A549 (cell line): ENCODE results near the gene POLR3H. TPM values are rescaled to one million over a fixed set of nuclear protein-coding genes. Genes with fewer than 3 reads are reported as not detected.

Source experiments
- ATAC-seq, 2 experiments: fragments of 200-7000 bp in 1 of 2; fragments of >200 bp in 1 of 2; cut with Nextera tagmentation in 1 of 2; cut with Tn5 transposase in 1 of 2; 3 replicates each; pipeline versions ENCODE4 v1.8.0 to v1.9.1; 2018 to 2020; ENCODE audit warnings: mild to moderate bottlenecking in 1 of 2, moderate library complexity in 1 of 2
- CTCF ChIA-PET: fragments of 300-600 bp; sonication (Branson Sonifier 250); formaldehyde crosslinking; extraction: SDS; loops from one replicate; lab custom pipeline; 2021; ENCODE audit warnings: antibody characterized with exemption, inconsistent platforms; lab: Yijun Ruan, JAX
- POLR2A ChIA-PET: fragments of 350-600 bp; formaldehyde crosslinking; extraction: SDS; loops from one replicate; lab custom pipeline; 2021; ENCODE audit warnings: antibody characterized with exemption, inconsistent platforms; lab: Yijun Ruan, JAX
- DNase-seq, 2 experiments: peaks; one replicate each; pipeline versions ENCODE4 v3.0.0 to v3.0.0-alpha.2; 2011 to 2016; ENCODE audit warnings: low read depth in 1 of 2, low spot score in 1 of 2
- FAIRE-seq: peaks from 2 replicates; lab custom pipeline; 2011; peaks lifted over from hg19 to GRCh38; lab: Jason Lieb, UNC
- H3K27ac ChIP-seq, 2 experiments: fragments of >200 bp; sonication (Bioruptor Twin); formaldehyde crosslinking; 3 replicates each; pipeline ENCODE4 v1.5.1; 2016 to 2017
- H3K4me1 ChIP-seq: fragments of >200 bp; sonication (Bioruptor Twin); formaldehyde crosslinking; 3 replicates; pipeline ENCODE4 v1.6.1; 2016
- H3K4me2 ChIP-seq: fragments of >200 bp; sonication (Bioruptor Twin); formaldehyde crosslinking; 3 replicates; pipeline ENCODE4 v1.6.1; 2016
- H3K4me3 ChIP-seq: fragments of >200 bp; sonication (Bioruptor Twin); formaldehyde crosslinking; 3 replicates; pipeline ENCODE4 v1.5.1; 2016
- H3K9me3 ChIP-seq: fragments of >200 bp; sonication (Bioruptor Twin); formaldehyde crosslinking; 3 replicates; pipeline ENCODE4 v1.6.1; 2016
- BCL3 ChIP-seq: fragments of >200 bp; sonication (Bioruptor Twin); formaldehyde crosslinking; IDR thresholded peaks from 3 replicates; pipeline ENCODE4 v1.6.1; 2016
- BHLHE40 ChIP-seq: IDR thresholded peaks from 2 replicates; pipeline ENCODE4 v1.6.1; 2012; ENCODE audit warnings: low read depth, low read length, inconsistent platforms
- CEBPB ChIP-seq, 2 experiments: fragments of >200 bp in 1 of 2; sonication (Bioruptor Twin) in 1 of 2; formaldehyde crosslinking in 1 of 2; IDR thresholded peaks; 2 replicates each; pipeline ENCODE4 v1.6.1; 2012 to 2016
- CHD4 ChIP-seq: fragments of 200-600 bp; sonication (generic); IDR thresholded peaks from 2 replicates; pipeline ENCODE4 v1.6.1; 2016; ENCODE audit warnings: antibody characterized with exemption, mild to moderate bottlenecking, borderline replicate concordance
- EHMT2 ChIP-seq: fragments of 200-600 bp; sonication (generic); IDR thresholded peaks from 2 replicates; pipeline ENCODE4 v1.6.1; 2016; ENCODE audit warnings: antibody characterized with exemption, low read depth, mild to moderate bottlenecking, moderate library complexity
- EP300 ChIP-seq, 2 experiments: fragments of >200 bp; sonication (Bioruptor Twin); formaldehyde crosslinking; IDR thresholded peaks; 2 replicates in 1 of 2; 3 replicates in 1 of 2; pipeline ENCODE4 v1.6.1; 2016 to 2017
- FOSB ChIP-seq: fragments of 250-450 bp; sonication (Bioruptor Pico); IDR thresholded peaks from 2 replicates; pipeline ENCODE4 v1.5.0; 2020; ENCODE audit warnings: mild to moderate bottlenecking, moderate library complexity
- FOSL2 ChIP-seq, 2 experiments: fragments of 450-650 bp in 1 of 2; fragments of >200 bp in 1 of 2; sonication (Bioruptor Twin) in 1 of 2; formaldehyde crosslinking; IDR thresholded peaks; 2 replicates each; pipeline versions ENCODE4 v1.5.0 to v1.6.1; 2016 to 2020; ENCODE audit warnings: mild to moderate bottlenecking in 1 of 2, moderate library complexity in 1 of 2
- FOXS1 ChIP-seq: fragments of 250-450 bp; sonication (Bioruptor Pico); IDR thresholded peaks from 2 replicates; pipeline ENCODE4 v1.5.0; 2020; ENCODE audit warnings: mild to moderate bottlenecking, moderate library complexity
- HMGXB4 ChIP-seq: fragments of 250-450 bp; sonication (Bioruptor Pico); IDR thresholded peaks from 2 replicates; pipeline ENCODE4 v1.5.0; 2021; ENCODE audit warnings: mild to moderate bottlenecking, moderate library complexity, borderline replicate concordance
- HOXA7 ChIP-seq: fragments of 250-450 bp; sonication (Bioruptor Pico); IDR thresholded peaks from 2 replicates; pipeline ENCODE4 v1.5.0; 2020; ENCODE audit warnings: mild to moderate bottlenecking, moderate library complexity
- JUN ChIP-seq, 2 experiments: fragments of >200 bp; sonication (Bioruptor Twin); formaldehyde crosslinking; IDR thresholded peaks; 2 replicates in 1 of 2; 3 replicates in 1 of 2; pipeline ENCODE4 v1.6.1; 2016 to 2017
- KDM5A ChIP-seq: fragments of 200-600 bp; sonication (generic); IDR thresholded peaks from 2 replicates; pipeline ENCODE4 v1.6.1; 2016; ENCODE audit warnings: antibody characterized with exemption, mild to moderate bottlenecking
- MAFK ChIP-seq: fragments of 450-650 bp; IDR thresholded peaks from 2 replicates; pipeline ENCODE4 v1.6.1; 2014; ENCODE audit not compliant: partially characterized antibody
- MAX ChIP-seq: IDR thresholded peaks from 2 replicates; pipeline ENCODE4 v1.6.1; 2012
- NR3C1 ChIP-seq: fragments of >200 bp; sonication (Bioruptor Twin); formaldehyde crosslinking; IDR thresholded peaks from 3 replicates; pipeline ENCODE4 v1.6.1; 2017
- PBX3 ChIP-seq: IDR thresholded peaks from 2 replicates; pipeline ENCODE4 v1.6.1; 2012
- PHF8 ChIP-seq: fragments of 200-600 bp; sonication (generic); IDR thresholded peaks from 2 replicates; pipeline ENCODE4 v1.6.1; 2016; ENCODE audit warnings: low read depth, mild to moderate bottlenecking, antibody characterized with exemption, moderate library complexity, borderline replicate concordance
- RARB ChIP-seq: fragments of 250-450 bp; sonication (Bioruptor Pico); IDR thresholded peaks from 2 replicates; pipeline ENCODE4 v1.8.0; 2021; ENCODE audit warnings: mild to moderate bottlenecking, moderate library complexity
- RFX5 ChIP-seq: fragments of 450-650 bp; IDR thresholded peaks from 2 replicates; pipeline ENCODE4 v1.7.1; 2014; ENCODE audit warnings: antibody characterized with exemption, mild to moderate bottlenecking, moderate library complexity
- USF2 ChIP-seq: fragments of 450-650 bp; IDR thresholded peaks from 2 replicates; pipeline ENCODE4 v1.6.1; 2014; ENCODE audit warnings: antibody characterized with exemption
- ZNF302 ChIP-seq: fragments of 250-450 bp; sonication (Bioruptor Pico); IDR thresholded peaks from 2 replicates; pipeline ENCODE4 v1.9.0; 2021; ENCODE audit warnings: inconsistent platforms, mild to moderate bottlenecking, moderate library complexity
- WGBS: methylation state at CpG from one replicate; pipeline ENCODE4 v1.1.6; 2017; ENCODE audit errors: missing lambda C conversion rate; 5-methylcytosine and 5-hydroxymethylcytosine counted together
- polyA plus RNA-seq, 4 experiments: library from polyadenylated mRNA; depleted of rRNA in 3 of 4; stranded (reverse); fragments of >200 nt; fragmentation: RNase III in 1 of 4; extraction: RNeasy Plus Mini Kit Qiagen cat#74134 plus additional on column Dnase treatment in 1 of 4; gene quantifications; 2 replicates in 3 of 4; 3 replicates in 1 of 4; pipeline ENCODE4 v1.2.3, GENCODE V29; 2011 to 2017

The POLR3H gene
- polyA plus RNA-seq, 2 of the 4 experiments (the other 2 are of a cell fraction) = 24.5 to 27.7 TPM

GRCh38 chr22:41538583-41538982 lies 5.7 kb downstream of the POLR3H start:
- no peak overlapping the region for H3K4me3 ChIP-seq
- TF ChIP-seq JUN (IDR thresholded peaks at IDR 0.05) (no peak), CEBPB (IDR thresholded peaks at IDR 0.05) (no peak), PHF8 (no peak), EHMT2 (no peak), FOXS1 (no peak), MAX (no peak), ZNF302 (no peak), NR3C1 (no peak), KDM5A (no peak), FOSB (CRISPR knock-in tag) (no peak), USF2 (no peak), HMGXB4 (CRISPR knock-in tag) (no peak), RARB (CRISPR knock-in tag) (no peak)
- WGBS = 96% methylated on average over 7 of the region's 8 CpGs
- no peak overlapping the region for H3K4me2 ChIP-seq
- CTCF ChIA-PET = interaction anchor here (1.3 to 2.9 kb wide), 3 partner anchors 8 to 59 kb away, joined by 4 to 9 read pairs (median 7); no protein-coding TSS in a partner anchor
- H3K27ac ChIP-seq = no peak overlapping the region
- peaks cover 13% of the 10 kb centered on the region; the same call in 2 of the 3 replicates for H3K4me1 ChIP-seq
- DNase-seq = no peak
- no peak for FAIRE-seq
- no peak for ATAC-seq
- H3K9me3 ChIP-seq = no peaks in the 10 kb centered on the region
- POLR2A ChIA-PET = interaction anchor here (0.7 kb wide), 1 partner anchor 58 kb away, joined by 6 read pairs; no protein-coding TSS in a partner anchor

- CTCF ChIA-PET = interaction anchor here (1.3 kb wide), 1 partner anchor 60 kb away, joined by 7 read pairs; no protein-coding TSS in a partner anchor
- ATAC-seq (no peak), FAIRE-seq (no peak), DNase-seq (no peak)
- Histone ChIP-seq H3K4me3 (no peak overlapping the region), H3K9me3 (no peaks in the 10 kb centered on the region), H3K4me2 (no peak overlapping the region), H3K27ac (no peak overlapping the region), H3K4me1 (peaks cover 3% of the 10 kb centered on the region; the same call in 1 of the 3 replicates)
- POLR2A ChIA-PET = interaction anchor here (0.7 kb wide), 1 partner anchor 91 kb away, joined by 4 read pairs; the partner anchor contains the start of gene TOB2
- TF ChIP-seq MAX (no peak), MAFK (no peak), EP300 (IDR thresholded peaks at IDR 0.05) (no peak), PBX3 (no peak), HOXA7 (CRISPR knock-in tag) (no peak), CHD4 (no peak), RFX5 (no peak), BCL3 (no peak), BHLHE40 (no peak), FOSL2 (IDR thresholded peaks at IDR 0.05) (no peak), FOSL2 (CRISPR knock-in tag; IDR thresholded peaks at IDR 0.05) (no peak)
- WGBS = 81% methylated on average over 3 of the region's 3 CpGs
Observed at GRCh38 chr22:41537203-41537602, 7.1 kb downstream of the POLR3H start.
